Activated naive CD4-positive, alpha-beta T cell treated with anti-CD3 and anti-CD28 coated beads, Interleukin-2, amount 50 U/mL, for 24 hours (primary cell): ENCODE measurements around the gene MMP14.
"Not testable (repeated sequence)": the region's sequence is repeated elsewhere in the genome, so short reads cannot be mapped to it uniquely, and the experiment has no call there.

Source experiments
- H3K27ac Mint-ChIP-seq: one replicate; pipeline ENCODE4 v1.8.0; 2021; ENCODE audit warnings: mild to moderate bottlenecking, mixed read lengths
- H3K27me3 Mint-ChIP-seq: one replicate; pipeline ENCODE4 v1.8.0; 2021; ENCODE audit warnings: mixed read lengths
- H3K36me3 Mint-ChIP-seq: one replicate; pipeline ENCODE4 v1.8.0; 2021; ENCODE audit warnings: mixed read lengths
- H3K4me1 Mint-ChIP-seq: one replicate; pipeline ENCODE4 v1.8.0; 2021; ENCODE audit warnings: mixed read lengths
- H3K4me3 Mint-ChIP-seq: one replicate; pipeline ENCODE4 v1.8.0; 2021; ENCODE audit warnings: mild to moderate bottlenecking, mixed read lengths
- H3K9me3 Mint-ChIP-seq: one replicate; pipeline ENCODE4 v1.8.0; 2021; ENCODE audit warnings: mixed read lengths

The MMP14 gene

GRCh38 chr14:22845103-22845394, 8.7 kb downstream of the MMP14 start:
- no peaks in the 10 kb centered on the region for H3K9me3 Mint-ChIP-seq
- H3K27me3 Mint-ChIP-seq, result no peaks in the 10 kb centered on the region
- no peaks in the 10 kb centered on the region for H3K36me3 Mint-ChIP-seq
- no peaks in the 10 kb centered on the region for H3K4me1 Mint-ChIP-seq
- no peak overlapping the region for H3K27ac Mint-ChIP-seq
- H3K4me3 Mint-ChIP-seq, result no peak overlapping the region

- Mint-ChIP-seq H3K4me1 (no peaks in the 10 kb centered on the region), H3K36me3 (no peaks in the 10 kb centered on the region), H3K27ac (peak overlapping the region; percentile 38), H3K9me3 (no peaks in the 10 kb centered on the region), H3K27me3 (no peaks in the 10 kb centered on the region), H3K4me3 (no peak overlapping the region)
These were observed 9.6 kb downstream of the MMP14 start for GRCh38 chr14:22845821-22846625.

- H3K4me3 Mint-ChIP-seq, result peak overlapping the region; percentile 11
- no peaks in the 10 kb centered on the region for H3K36me3 Mint-ChIP-seq
- no peaks in the 10 kb centered on the region for H3K9me3 Mint-ChIP-seq
- no peaks in the 10 kb centered on the region for H3K4me1 Mint-ChIP-seq
- H3K27ac Mint-ChIP-seq, result no peak overlapping the region
- no peaks in the 10 kb centered on the region for H3K27me3 Mint-ChIP-seq
These were observed 10.5 kb downstream of the MMP14 start for GRCh38 chr14:22846811-22847307.

GRCh38 chr14:22847661-22848341, 11.4 kb downstream of the MMP14 start:
- H3K27me3 Mint-ChIP-seq, result no peaks in the 10 kb centered on the region
- H3K4me1 Mint-ChIP-seq, result peaks cover 2% of the 10 kb centered on the region
- no peak overlapping the region for H3K4me3 Mint-ChIP-seq
- no peak overlapping the region for H3K27ac Mint-ChIP-seq
- no peaks in the 10 kb centered on the region for H3K9me3 Mint-ChIP-seq
- no peaks in the 10 kb centered on the region for H3K36me3 Mint-ChIP-seq

- no peaks in the 10 kb centered on the region for H3K36me3 Mint-ChIP-seq
- no peak overlapping the region for H3K27ac Mint-ChIP-seq
- H3K27me3 Mint-ChIP-seq, result no peaks in the 10 kb centered on the region
- no peak overlapping the region for H3K4me3 Mint-ChIP-seq
- peaks cover 4% of the 10 kb centered on the region for H3K4me1 Mint-ChIP-seq
- no peaks in the 10 kb centered on the region for H3K9me3 Mint-ChIP-seq
These were observed 12.2 kb downstream of the MMP14 start for GRCh38 chr14:22848351-22849164.

GRCh38 chr14:22849212-22849819, 12.9 kb downstream of the MMP14 start:
- no peaks in the 10 kb centered on the region for H3K9me3 Mint-ChIP-seq
- peaks cover 4% of the 10 kb centered on the region for H3K4me1 Mint-ChIP-seq
- no peak overlapping the region for H3K27ac Mint-ChIP-seq
- H3K36me3 Mint-ChIP-seq, result no peaks in the 10 kb centered on the region
- H3K27me3 Mint-ChIP-seq, result no peaks in the 10 kb centered on the region
- no peak overlapping the region for H3K4me3 Mint-ChIP-seq

GRCh38 chr14:22850944-22851764, 14.8 kb downstream of the MMP14 start:
- Mint-ChIP-seq H3K9me3 (no peaks in the 10 kb centered on the region), H3K36me3 (no peaks in the 10 kb centered on the region), H3K4me1 (peaks cover 6% of the 10 kb centered on the region), H3K4me3 (no peak overlapping the region), H3K27ac (no peak overlapping the region), H3K27me3 (no peaks in the 10 kb centered on the region)

- H3K27me3 Mint-ChIP-seq, H3K4me1 Mint-ChIP-seq, H3K27ac Mint-ChIP-seq, H3K9me3 Mint-ChIP-seq, H3K4me3 Mint-ChIP-seq, H3K36me3 Mint-ChIP-seq: not testable (repeated sequence)
These were observed 15.8 kb downstream of the MMP14 start for GRCh38 chr14:22852178-22852577.

- H3K27me3 Mint-ChIP-seq, result no peaks in the 10 kb centered on the region
- H3K9me3 Mint-ChIP-seq, result no peaks in the 10 kb centered on the region
- H3K27ac Mint-ChIP-seq, result no peak overlapping the region
- H3K36me3 Mint-ChIP-seq, result no peaks in the 10 kb centered on the region
- H3K4me3 Mint-ChIP-seq, result no peak overlapping the region
- peaks cover 13% of the 10 kb centered on the region for H3K4me1 Mint-ChIP-seq
These were observed 16.2 kb downstream of the MMP14 start for GRCh38 chr14:22852599-22852939.

- Mint-ChIP-seq H3K27ac (no peak overlapping the region), H3K36me3 (no peaks in the 10 kb centered on the region), H3K4me3 (peak overlapping the region; percentile 83), H3K9me3 (no peaks in the 10 kb centered on the region), H3K27me3 (no peaks in the 10 kb centered on the region), H3K4me1 (peaks cover 17% of the 10 kb centered on the region)
These were observed 16.8 kb downstream of the MMP14 start for GRCh38 chr14:22852940-22853767.

GRCh38 chr14:22854296-22854695, 17.9 kb downstream of the MMP14 start:
- peaks cover 25% of the 10 kb centered on the region for H3K4me1 Mint-ChIP-seq
- H3K4me3 Mint-ChIP-seq, H3K36me3 Mint-ChIP-seq, H3K27ac Mint-ChIP-seq, H3K9me3 Mint-ChIP-seq, H3K27me3 Mint-ChIP-seq: not testable (repeated sequence)

- Mint-ChIP-seq H3K4me1 (peaks cover 25% of the 10 kb centered on the region), H3K9me3 (no peaks in the 10 kb centered on the region), H3K36me3 (no peaks in the 10 kb centered on the region), H3K27ac (peak overlapping the region; percentile 59), H3K27me3 (no peaks in the 10 kb centered on the region), H3K4me3 (peak overlapping the region; percentile 4)
These were observed 18.8 kb downstream of the MMP14 start for GRCh38 chr14:22854963-22855724.

GRCh38 chr14:22856428-22856827, 20.0 kb downstream of the MMP14 start:
- Mint-ChIP-seq H3K4me1 (peaks cover 25% of the 10 kb centered on the region), H3K36me3 (no peaks in the 10 kb centered on the region), H3K4me3 (no peak overlapping the region), H3K27me3 (no peaks in the 10 kb centered on the region), H3K27ac (no peak overlapping the region), H3K9me3 (no peaks in the 10 kb centered on the region)

GRCh38 chr14:22860377-22860776, 24.0 kb downstream of the MMP14 start:
- peaks cover 25% of the 10 kb centered on the region for H3K4me1 Mint-ChIP-seq
- H3K4me3 Mint-ChIP-seq, H3K27me3 Mint-ChIP-seq, H3K9me3 Mint-ChIP-seq, H3K27ac Mint-ChIP-seq, H3K36me3 Mint-ChIP-seq: not testable (repeated sequence)
